NCI-H1048 (cell line): ENCODE data around the gene BAAT.
"Not testable (repeated sequence)": the region's sequence is repeated elsewhere in the genome, so short reads cannot be mapped to it uniquely, and the experiment has no call there.

Experiments used
- DNase-seq: peaks from one replicate; lab custom pipeline; 2025; lab: John Stamatoyannopoulos, UW

BAAT gene

GRCh38 chr9:101360647-101361046 is 24.2 kb downstream of the BAAT start:
- no peak for DNase-seq

DNA sequence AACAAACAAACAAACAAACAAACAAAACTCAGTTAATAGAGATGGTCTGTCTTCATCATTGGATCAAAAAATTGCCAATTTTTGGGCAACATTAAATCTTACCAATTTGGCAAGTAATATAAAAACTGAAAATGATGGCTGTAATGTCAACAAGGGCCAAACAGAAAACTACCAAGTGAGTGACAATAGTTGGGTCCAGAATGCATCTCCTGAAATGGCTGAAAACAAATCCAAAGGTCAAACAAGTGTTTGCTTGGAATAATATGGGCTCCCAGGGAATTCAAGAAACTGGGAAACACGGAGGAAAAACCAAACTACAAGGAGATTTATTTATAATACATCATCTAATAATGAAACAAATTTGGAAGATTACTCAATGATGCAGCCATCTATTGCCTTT is 25.1 kb downstream of the BAAT start:
- DNase-seq, result no peak

GRCh38 chr9:101356619-101357018 is 28.2 kb downstream of the BAAT start:
- DNase-seq, result no peak

DNA sequence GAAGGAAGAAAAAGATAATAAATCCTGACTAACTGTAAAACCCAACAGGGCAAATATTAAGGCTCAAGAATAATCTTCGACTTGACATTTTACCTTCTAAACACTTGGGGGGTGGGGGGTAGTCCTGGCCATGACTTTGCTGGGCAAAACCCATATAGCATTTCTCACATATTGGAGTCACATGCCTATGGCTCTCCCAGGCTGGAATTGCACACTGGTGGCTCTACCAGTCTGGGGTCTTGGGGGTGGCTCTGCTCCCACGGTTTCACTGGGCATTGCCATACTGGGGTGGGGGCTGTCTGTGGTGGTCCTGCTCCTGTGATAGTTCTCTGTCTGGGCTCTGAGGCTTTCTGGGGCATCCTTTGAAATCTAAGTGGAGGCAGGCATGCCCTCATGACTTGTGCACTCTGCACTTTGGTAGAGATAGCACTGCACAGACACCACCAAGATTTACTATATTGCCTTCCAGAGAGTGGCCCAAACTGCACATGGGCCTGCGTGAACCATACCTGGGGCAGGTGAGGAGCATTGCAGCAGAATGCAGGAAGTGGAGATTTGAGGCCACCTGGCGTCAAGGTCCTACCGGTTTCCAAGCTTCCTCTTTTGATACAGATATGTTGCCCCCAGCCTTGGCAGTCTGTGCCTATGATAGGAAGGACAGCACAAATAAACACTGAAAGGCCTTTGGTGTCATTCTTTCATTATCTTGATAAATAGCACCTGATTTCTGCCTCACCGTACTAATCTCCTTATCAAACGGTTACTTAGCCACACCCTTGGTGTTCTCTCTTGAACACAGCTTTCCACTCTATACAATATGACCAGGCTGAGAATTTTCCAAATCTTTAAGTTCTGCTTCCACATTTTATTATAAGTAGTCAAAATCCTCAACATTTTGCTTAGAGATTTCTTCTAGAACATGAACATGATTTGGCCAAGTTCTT is 29.8 kb downstream of the BAAT start:
- no peak for DNase-seq

- DNase-seq, result no peak
Measured at GRCh38 chr9:101354143-101354764, 30.6 kb downstream of the BAAT start.

DNA sequence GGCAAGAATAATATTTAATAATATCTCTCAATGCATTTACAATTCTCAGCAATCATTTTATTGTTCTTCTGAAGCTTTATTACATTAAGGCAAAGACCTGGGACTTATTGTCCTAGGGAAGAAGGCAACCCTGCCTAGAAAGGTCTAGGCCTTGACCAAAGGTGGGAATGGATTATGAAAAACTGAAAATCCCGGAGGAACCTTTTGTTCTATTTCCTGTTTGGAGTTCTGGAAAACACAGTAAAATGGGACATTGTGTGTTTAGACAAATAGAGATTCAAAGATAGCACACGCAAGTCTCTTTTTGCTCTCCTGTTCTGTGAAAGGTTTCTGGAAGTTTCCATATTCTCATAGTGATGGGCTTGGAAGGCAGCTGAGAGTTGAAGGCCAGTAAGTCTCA is 31.1 kb downstream of the BAAT start:
- no peak for DNase-seq

DNA sequence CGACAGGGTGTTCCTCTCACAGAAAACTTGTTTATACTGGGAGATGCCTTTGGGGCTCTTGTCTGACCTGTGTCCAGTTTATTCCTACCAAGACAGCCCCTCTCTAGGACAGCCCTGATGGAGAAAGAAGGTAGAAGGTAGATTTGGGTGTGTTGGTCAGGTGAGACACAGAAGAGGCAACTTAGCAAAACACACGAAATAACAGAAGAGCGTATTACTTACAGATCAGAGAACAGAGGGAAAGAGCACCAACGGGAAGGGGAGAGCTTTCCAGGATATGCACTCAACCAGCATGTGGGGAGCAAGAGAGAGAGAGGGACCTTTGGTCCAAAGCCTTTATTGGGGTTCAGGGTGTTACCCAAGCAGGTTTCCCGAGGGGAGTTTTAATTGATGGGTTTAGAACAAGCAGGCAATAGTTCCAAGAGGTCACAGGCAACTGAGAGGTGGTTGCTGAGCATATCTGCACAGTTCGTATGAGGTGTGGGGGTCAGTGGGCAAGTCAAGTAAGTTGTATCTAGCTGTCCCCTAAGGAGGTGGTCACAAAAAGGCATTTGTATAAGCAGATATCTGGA is 31.8 kb downstream of the BAAT start:
- no peak for DNase-seq

DNA sequence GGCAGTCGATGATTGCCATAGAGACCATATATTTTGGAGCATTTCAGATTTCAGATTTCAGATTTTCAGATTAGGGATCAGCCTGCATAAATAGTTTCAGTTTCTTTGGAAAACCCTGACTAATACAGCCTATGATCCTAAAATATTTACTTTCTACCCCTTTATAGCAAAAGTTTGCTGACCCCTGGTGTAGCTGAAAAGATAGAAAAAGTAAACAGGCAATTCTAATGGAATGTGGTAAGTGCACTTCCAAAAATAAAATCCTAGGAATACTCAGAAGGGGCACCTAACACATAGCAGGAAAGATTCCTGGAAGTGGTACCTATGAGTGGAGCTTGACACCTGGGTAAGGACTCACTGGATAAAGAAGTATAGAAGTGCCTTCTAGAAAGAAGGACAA is 34.5 kb downstream of the BAAT start:
- DNase-seq, result no peak

GRCh38 chr9:101342595-101342994 is 42.2 kb downstream of the BAAT start:
- no peak for DNase-seq

DNA sequence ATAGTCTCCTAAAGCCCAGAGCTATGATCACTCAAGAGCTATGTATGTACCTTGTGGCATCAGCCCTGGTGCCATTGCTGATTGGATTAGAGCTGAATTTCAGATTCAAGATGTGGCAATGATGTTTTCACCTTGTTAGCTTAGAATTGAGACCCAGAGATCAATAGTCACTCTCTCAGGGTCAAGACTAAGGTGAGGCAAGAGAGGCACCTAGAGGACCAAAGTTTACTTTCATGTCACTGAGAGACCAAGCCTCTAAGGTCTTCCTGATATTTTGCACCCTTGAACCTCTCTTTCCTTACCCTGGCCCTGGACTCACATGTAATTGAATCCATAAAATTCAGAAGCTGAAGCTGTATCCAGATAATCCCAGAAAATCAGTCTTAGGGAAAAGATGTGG is 42.8 kb downstream of the BAAT start:
- no peak for DNase-seq

DNA sequence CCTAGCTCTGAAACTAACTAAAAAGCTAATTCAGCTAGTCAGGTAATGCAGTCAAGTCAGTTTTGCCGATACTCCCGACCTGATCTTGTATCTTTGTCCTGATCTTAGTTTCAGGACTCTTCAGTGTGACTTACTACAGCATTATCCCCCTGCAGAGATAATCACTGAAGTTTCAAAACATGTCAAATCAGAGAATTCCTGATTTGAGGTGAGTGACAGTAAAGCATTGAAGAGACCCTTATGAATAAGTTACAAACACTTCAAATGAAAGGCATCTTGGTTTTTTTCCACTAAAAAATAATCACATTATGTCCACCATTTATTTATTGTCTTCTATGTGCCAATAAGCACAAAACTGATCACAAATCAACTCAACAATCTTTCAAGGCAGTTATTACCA is 47.6 kb downstream of the BAAT start:
- no peak for DNase-seq

DNA sequence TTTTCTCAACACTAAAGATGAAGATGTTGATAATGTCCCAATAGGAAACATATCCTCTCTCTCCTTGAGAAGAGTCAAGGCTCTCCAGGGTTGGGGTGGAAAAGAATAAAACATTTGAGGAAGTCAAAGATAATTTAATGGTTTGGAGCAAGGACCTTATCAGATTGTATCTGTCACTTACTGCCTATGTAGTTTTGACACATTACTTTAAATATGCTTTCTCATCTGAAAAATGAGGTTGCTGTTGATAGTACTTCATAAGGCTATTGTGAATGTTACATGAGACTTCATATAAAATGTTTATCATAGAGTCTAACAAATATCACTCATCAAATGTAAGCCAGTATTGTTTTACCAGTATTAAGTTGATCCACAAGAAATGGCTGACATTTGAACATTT is 48.7 kb downstream of the BAAT start:
- DNase-seq, result no peak

DNA sequence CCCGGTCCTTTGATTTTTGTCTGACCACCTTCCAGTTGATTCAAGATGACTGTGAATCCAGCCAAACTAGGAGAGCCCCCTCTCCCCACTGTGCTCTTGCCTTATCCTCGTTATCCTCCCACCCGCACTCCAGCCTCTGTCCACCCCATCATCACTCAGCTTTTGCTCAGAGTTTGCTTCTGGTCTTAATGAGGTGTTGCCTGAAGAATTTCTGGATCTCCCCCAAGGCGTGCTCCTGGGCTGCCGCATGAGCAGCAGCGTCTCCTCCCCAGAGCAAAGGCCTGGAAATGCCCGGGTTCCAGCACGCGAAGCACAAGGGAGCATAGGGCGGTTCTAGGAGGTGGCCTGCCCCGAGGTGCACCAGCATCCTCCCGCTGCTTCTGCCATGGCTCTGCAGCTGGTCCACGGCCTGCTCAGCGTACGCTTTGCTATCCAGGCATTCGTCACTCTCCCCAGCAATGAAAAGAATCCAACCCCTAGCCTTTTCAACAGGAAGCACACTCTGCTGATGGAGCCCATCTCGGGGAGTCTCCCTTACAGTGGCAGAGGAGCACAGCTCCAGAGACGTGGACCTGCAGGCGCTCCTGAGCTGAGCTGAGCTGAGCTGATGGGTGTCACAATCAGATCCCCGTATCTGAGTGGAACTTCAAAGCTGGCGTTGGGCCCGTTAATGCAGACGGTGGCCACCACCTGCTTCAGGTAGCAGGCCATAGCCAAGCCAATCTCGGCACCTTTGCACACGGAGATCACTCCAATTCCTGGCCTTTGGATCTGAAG is 50.7 kb downstream of the BAAT start:
- no peak for DNase-seq

DNA sequence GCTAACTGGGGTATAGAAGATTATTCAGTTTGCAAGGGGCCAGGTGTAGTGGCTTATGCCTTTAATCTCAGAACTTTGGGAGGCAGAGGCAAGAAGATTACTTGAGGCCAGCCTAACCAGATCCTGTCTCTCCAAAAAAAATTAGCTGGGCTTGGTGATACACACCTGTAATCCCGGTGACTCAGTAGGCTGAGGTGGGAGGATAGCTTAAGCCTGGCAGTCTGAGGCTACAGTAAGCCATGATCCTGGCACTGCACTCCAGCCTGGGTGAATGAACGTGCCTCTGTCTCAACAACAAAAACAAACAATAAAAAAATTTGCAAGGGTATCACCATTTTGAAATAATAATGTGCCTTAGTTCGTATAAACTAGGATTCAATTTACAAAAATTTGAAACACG is 51.3 kb downstream of the BAAT start:
- no peak for DNase-seq

GRCh38 chr9:101332362-101332761 is 52.4 kb downstream of the BAAT start:
- DNase-seq, result no peak

- DNase-seq, result not testable (repeated sequence)
Measured at GRCh38 chr9:101327422-101327909, 57.3 kb downstream of the BAAT start.

DNA sequence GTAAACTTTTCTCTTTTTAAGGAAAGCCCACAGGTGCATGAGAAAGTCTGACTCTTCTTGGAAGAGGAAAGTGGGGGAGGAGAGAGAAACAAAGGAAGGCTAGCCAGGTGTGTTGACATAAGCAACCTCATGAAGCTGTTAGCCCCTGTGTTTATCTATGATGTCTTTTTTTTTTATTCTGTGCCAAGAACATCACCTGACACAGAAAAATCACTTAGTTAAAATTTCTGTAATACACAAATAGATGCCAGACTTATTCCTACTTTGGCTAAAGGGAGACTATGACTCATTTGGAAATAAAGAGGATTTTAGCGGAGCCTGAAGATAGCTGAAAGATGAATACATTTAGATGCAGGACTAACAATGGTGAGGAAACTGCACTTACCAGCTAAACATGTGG is 58.3 kb downstream of the BAAT start:
- no peak for DNase-seq

GRCh38 chr9:101326035-101326434 is 58.8 kb downstream of the BAAT start:
- DNase-seq, result no peak

DNA sequence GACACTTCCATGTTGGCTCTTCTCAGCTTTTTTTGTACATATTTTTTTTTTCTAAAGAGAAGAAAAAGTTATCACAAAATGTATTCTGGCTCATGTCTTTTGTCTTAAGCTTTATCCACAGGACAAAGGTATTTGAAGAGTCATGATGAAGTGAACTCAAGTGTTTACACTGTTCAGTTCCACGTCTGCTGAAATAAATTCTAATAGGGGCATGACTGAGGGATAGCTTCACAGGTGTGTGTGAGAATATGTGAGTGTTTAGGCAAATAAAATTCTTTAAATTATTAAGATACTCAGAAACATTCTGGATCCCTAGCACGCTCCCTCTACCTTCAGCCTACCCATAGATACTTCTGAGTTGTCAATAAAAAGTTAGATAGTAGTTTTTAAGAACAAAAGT is 59.8 kb downstream of the BAAT start:
- no peak for DNase-seq

DNA sequence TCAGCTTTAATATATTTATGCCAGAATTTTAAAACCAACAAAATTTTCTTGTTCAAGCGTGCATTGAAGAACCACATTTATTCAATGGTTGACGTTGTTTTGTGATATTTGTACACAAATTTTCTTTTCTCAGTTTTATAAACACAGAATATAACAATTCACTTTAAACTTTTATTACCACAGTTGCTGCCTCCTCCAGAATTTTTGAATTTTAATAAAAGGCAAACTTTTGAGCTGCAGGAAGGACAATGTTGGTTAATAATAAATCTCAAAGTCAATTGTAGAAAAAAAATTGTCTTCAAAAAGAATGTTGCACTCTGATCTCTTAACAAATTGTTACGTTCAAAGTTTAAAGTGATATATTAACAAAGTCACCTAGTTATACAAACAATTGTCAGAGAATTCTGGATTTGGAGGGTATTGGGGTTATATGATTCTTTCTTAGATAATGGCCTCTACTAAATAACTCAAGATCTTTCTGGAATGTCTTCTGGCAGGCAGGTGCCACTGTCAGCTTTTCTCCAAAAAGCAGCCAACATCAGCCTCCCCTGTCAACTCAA is 60.5 kb downstream of the BAAT start:
- DNase-seq, result no peak

GRCh38 chr9:101323129-101323528 is 61.7 kb downstream of the BAAT start:
- DNase-seq, result no peak

- DNase-seq, result no peak
Measured at GRCh38 chr9:101317735-101318134, 67.1 kb downstream of the BAAT start.
